ENCODE results near the gene TM7SF3.

GRCh38 chr12:26939192-26939832 lies 74.9 kb downstream of the TM7SF3 start:
- no peak for TF ChIP-seq CTCF (IDR thresholded peaks at IDR 0.05)
- TF ChIP-seq POLR2A (IDR thresholded peaks at IDR 0.05), result no peak

Measured in Peyer's patch (tissue), 4 donors.